ENCODE data around the gene GAS7.

GRCh38 chr17:9943343-9943742 lies 255.1 kb downstream of the GAS7 start:
- no peak for TF ChIP-seq POLR2A (IDR thresholded peaks at IDR 0.05)
- no peak for TF ChIP-seq EP300 (IDR thresholded peaks at IDR 0.05)
